Breast epithelium (tissue), 3 donors: ENCODE data around the gene CEP120.

ENCODE experiments used
- CTCF ChIP-seq, 3 donors: fragments of 450-650 bp; IDR thresholded peaks; one replicate each; pipeline ENCODE4 v1.5.1; 2016 to 2017; ENCODE audit warnings: antibody characterized with exemption in 3 of 3, mild to moderate bottlenecking in 3 of 3, moderate library complexity in 3 of 3
- POLR2A ChIP-seq: fragments of 450-650 bp; IDR thresholded peaks from one replicate; pipeline ENCODE4 v1.6.1; 2016; ENCODE audit warnings: antibody characterized with exemption, mild to moderate bottlenecking, moderate library complexity
- POLR2AphosphoS5 ChIP-seq, 3 donors: sonication (generic); formaldehyde crosslinking; IDR thresholded peaks; one replicate each; pipeline ENCODE4 v1.6.1; 2017; ENCODE audit warnings: antibody characterized with exemption in 3 of 3

DNA sequence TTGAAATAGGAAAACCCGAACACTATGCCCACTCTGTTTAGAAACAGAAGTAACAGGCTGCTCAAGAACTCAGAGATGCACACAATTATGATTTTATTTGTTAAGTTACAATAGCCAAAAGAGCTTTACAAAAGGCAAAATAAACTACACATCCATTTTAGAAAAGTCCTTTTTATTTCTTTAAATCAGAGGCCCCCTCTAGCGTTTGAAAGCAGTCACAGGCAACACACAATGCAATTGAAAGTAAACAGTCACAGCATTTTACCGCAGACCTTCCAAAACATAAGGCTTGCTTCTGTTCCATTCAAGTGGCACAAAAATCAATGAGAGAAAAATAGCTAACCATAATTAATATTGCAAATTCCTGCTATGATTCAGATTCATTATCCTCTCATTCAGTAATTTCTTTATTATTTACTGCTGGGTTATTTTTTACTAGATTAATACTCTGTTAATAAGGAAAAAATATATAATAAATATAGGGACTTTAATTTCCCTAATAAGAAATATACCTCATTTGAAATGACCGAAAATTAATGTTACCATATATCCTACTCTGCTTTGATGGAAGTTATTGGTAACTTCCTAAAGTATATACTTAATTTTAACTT is 78.3 kb downstream of the CEP120 start:
- TF ChIP-seq POLR2A, result no peak
- TF ChIP-seq CTCF (IDR thresholded peaks at IDR 0.05), result peak in 2 of 3 donors; percentile 22 to 62
- TF ChIP-seq POLR2AphosphoS5 (IDR thresholded peaks at IDR 0.05), result no peak
